ENCODE measurements around the gene YWHAG.
"Not testable (repeated sequence)": the region's sequence is repeated elsewhere in the genome, so short reads cannot be mapped to it uniquely, and the experiment has no call there.

The YWHAG gene

GRCh38 chr7:76291351-76292212, 67.2 kb downstream of the YWHAG start:
- peak; percentile 97 for TF ChIP-seq CTCF (IDR thresholded peaks at IDR 0.05; ENCODE audit: low read length)
- no peak for TF ChIP-seq EZH2 (IDR thresholded peaks at IDR 0.05; ENCODE audit: borderline replicate concordance, low read length)
- Histone ChIP-seq H3K9me3 (ENCODE audit: low read length) (no peaks in the 10 kb centered on the region), H3K79me2 (ENCODE audit: insufficient read depth, low read length) (no peaks in the 10 kb centered on the region), H3K4me3 (ENCODE audit: low read depth, low read length, poor library complexity, severe bottlenecking) (no peak overlapping the region), H3K27me3 (ENCODE audit: insufficient read depth, low read length) (peaks cover 10% of the 10 kb centered on the region; the same call in 1 of the 2 replicates), H3K9ac (ENCODE audit: low read length) (no peak overlapping the region), H3K9me2 (ENCODE audit: low read depth, low read length) (no peaks in the 10 kb centered on the region), H3K4me2 (ENCODE audit: low read length) (no peak overlapping the region), H2AFZ (ENCODE audit: low read length) (no peak overlapping the region), H3K36me3 (ENCODE audit: insufficient read depth, low read length) (no peaks in the 10 kb centered on the region), H3K27ac (ENCODE audit: low read depth, low read length, poor library complexity, severe bottlenecking) (no peak overlapping the region), H4K20me1 (ENCODE audit: insufficient read depth, low read length) (no peaks in the 10 kb centered on the region), H3K4me1 (ENCODE audit: insufficient read depth, low read length, severe bottlenecking) (peaks cover 7% of the 10 kb centered on the region), H3F3A (ENCODE audit: insufficient read depth, low read length) (no peaks in the 10 kb centered on the region)

- H3K27ac ChIP-seq (ENCODE audit: low read depth, low read length, poor library complexity, severe bottlenecking); H3K9me2 ChIP-seq (ENCODE audit: low read depth, low read length); H3K9ac ChIP-seq (ENCODE audit: low read length); H3K4me2 ChIP-seq (ENCODE audit: low read length); H3K9me3 ChIP-seq (ENCODE audit: low read length); H3K4me3 ChIP-seq (ENCODE audit: low read depth, low read length, poor library complexity, severe bottlenecking); H4K20me1 ChIP-seq (ENCODE audit: insufficient read depth, low read length); H2AFZ ChIP-seq (ENCODE audit: low read length); H3F3A ChIP-seq (ENCODE audit: insufficient read depth, low read length); H3K36me3 ChIP-seq (ENCODE audit: insufficient read depth, low read length); H3K79me2 ChIP-seq (ENCODE audit: insufficient read depth, low read length); H3K4me1 ChIP-seq (ENCODE audit: insufficient read depth, low read length, severe bottlenecking): not testable (repeated sequence)
- peaks cover 15% of the 10 kb centered on the region; the same call in 1 of the 2 replicates for H3K27me3 ChIP-seq (ENCODE audit: insufficient read depth, low read length)
Measured at GRCh38 chr7:76290847-76291350, 67.9 kb downstream of the YWHAG start.

GRCh38 chr7:76286842-76287403, 71.9 kb downstream of the YWHAG start:
- H3K27me3 ChIP-seq (ENCODE audit: insufficient read depth, low read length), result peaks cover 25% of the 10 kb centered on the region
- H4K20me1 ChIP-seq (ENCODE audit: insufficient read depth, low read length), result no peaks in the 10 kb centered on the region
- H3K9me2 ChIP-seq (ENCODE audit: low read depth, low read length), result no peaks in the 10 kb centered on the region
- H2AFZ ChIP-seq (ENCODE audit: low read length), result no peak overlapping the region
- H3K4me3 ChIP-seq (ENCODE audit: low read depth, low read length, poor library complexity, severe bottlenecking), result no peak overlapping the region
- H3K9me3 ChIP-seq (ENCODE audit: low read length), result no peaks in the 10 kb centered on the region
- no peaks in the 10 kb centered on the region for H3K36me3 ChIP-seq (ENCODE audit: insufficient read depth, low read length)
- H3K27ac ChIP-seq (ENCODE audit: low read depth, low read length, poor library complexity, severe bottlenecking), result no peak overlapping the region
- H3K79me2 ChIP-seq (ENCODE audit: insufficient read depth, low read length), result no peaks in the 10 kb centered on the region
- no peaks in the 10 kb centered on the region for H3F3A ChIP-seq (ENCODE audit: insufficient read depth, low read length)
- peaks cover 4% of the 10 kb centered on the region for H3K4me1 ChIP-seq (ENCODE audit: insufficient read depth, low read length, severe bottlenecking)
- H3K4me2 ChIP-seq (ENCODE audit: low read length), result no peak overlapping the region
- H3K9ac ChIP-seq (ENCODE audit: low read length), result no peak overlapping the region
- no peak for TF ChIP-seq EZH2 (IDR thresholded peaks at IDR 0.05; ENCODE audit: borderline replicate concordance, low read length)
- no peak for TF ChIP-seq CTCF (IDR thresholded peaks at IDR 0.05; ENCODE audit: low read length)
